ENCODE data around the gene MARCHF10.

DNA sequence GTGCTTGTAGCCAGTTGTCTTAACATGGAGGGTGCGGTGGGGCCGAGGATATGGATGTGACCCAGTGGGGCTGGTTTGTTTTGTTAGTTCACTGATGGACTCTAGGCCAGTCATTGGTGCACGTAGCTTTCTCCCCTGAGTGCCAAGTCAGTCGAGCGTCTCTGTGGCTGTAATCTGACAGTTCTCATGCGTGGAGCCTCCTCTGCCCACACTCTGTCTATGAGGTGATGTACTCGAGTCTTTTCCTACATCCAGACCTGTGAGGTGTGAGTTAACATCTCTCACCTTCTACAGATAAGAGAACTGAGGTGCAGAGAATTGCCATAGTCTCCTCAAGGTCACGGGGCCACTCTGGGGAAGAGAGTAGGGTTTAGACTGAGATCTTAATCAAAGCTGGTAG lies 90.2 kb downstream of the MARCHF10 start:
- TF ChIP-seq, protein P1, sequence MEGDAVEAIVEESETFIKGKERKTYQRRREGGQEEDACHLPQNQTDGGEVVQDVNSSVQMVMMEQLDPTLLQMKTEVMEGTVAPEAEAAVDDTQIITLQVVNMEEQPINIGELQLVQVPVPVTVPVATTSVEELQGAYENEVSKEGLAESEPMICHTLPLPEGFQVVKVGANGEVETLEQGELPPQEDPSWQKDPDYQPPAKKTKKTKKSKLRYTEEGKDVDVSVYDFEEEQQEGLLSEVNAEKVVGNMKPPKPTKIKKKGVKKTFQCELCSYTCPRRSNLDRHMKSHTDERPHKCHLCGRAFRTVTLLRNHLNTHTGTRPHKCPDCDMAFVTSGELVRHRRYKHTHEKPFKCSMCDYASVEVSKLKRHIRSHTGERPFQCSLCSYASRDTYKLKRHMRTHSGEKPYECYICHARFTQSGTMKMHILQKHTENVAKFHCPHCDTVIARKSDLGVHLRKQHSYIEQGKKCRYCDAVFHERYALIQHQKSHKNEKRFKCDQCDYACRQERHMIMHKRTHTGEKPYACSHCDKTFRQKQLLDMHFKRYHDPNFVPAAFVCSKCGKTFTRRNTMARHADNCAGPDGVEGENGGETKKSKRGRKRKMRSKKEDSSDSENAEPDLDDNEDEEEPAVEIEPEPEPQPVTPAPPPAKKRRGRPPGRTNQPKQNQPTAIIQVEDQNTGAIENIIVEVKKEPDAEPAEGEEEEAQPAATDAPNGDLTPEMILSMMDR (IDR thresholded peaks at IDR 0.05): no peak
- TF ChIP-seq POLR2AphosphoS5 (IDR thresholded peaks at IDR 0.05; ENCODE audit: insufficient read depth in 1 of 2, low read depth in 1 of 2): no peak

All from vagina (tissue), 2 donors.